Stimulated activated CD4-positive, alpha-beta T cell treated with anti-CD3 and anti-CD28 coated beads, TNF-alpha, amount 100 ng/mL, for 48 hours (primary cell): Measurements from ENCODE around the gene ABCA10.

Experiments
- DNase-seq, 3 donors: peaks; one replicate each; pipeline ENCODE4 v3.0.0-alpha.2; 2020; ENCODE audit warnings: low read depth in 3 of 3

ABCA10 gene

GRCh38 chr17:69103557-69104233, 124.9 kb downstream of the ABCA10 start:
- DNase-seq, result no peak

- no peak for DNase-seq
These were observed 130.0 kb downstream of the ABCA10 start for GRCh38 chr17:69098625-69099024.
